Stimulated activated naive CD8-positive, alpha-beta T cell treated with anti-CD3 and anti-CD28 coated beads, Interleukin-15, amount 100 ng/mL, for 72 hours (primary cell): ENCODE measurements around the gene KIR2DL4.
"Not testable (repeated sequence)": the region's sequence is repeated elsewhere in the genome, so short reads cannot be mapped to it uniquely, and the experiment has no call there.

ENCODE experiments used
- ATAC-seq: fragments of 150-1000 bp; cut with Tn5 transposase; 2 replicates; pipeline ENCODE4 v1.10.0; 2021; ENCODE audit warnings: mild to moderate bottlenecking, moderate library complexity
- DNase-seq, 2 donors: peaks; one replicate each; pipeline ENCODE4 v3.0.0; 2021 to 2022
- H3K27ac Mint-ChIP-seq, 2 donors: one replicate each; pipeline ENCODE4 v1.8.0; 2022; ENCODE audit warnings: mild to moderate bottlenecking in 2 of 2, mixed read lengths in 2 of 2, moderate library complexity in 2 of 2
- H3K27me3 Mint-ChIP-seq: one replicate; pipeline ENCODE4 v1.8.0; 2022; ENCODE audit warnings: mixed read lengths
- H3K4me1 Mint-ChIP-seq: one replicate; pipeline ENCODE4 v1.8.0; 2022; ENCODE audit warnings: mild to moderate bottlenecking, mixed read lengths
- H3K4me3 Mint-ChIP-seq, 2 donors: one replicate each; pipeline ENCODE4 v1.8.0; 2022; ENCODE audit warnings: mild to moderate bottlenecking in 2 of 2, mixed read lengths in 2 of 2, moderate library complexity in 1 of 2
- H3K9me3 Mint-ChIP-seq, 2 donors: one replicate each; pipeline ENCODE4 v1.8.0; 2022; ENCODE audit warnings: mixed read lengths in 2 of 2

The KIR2DL4 gene

DNA sequence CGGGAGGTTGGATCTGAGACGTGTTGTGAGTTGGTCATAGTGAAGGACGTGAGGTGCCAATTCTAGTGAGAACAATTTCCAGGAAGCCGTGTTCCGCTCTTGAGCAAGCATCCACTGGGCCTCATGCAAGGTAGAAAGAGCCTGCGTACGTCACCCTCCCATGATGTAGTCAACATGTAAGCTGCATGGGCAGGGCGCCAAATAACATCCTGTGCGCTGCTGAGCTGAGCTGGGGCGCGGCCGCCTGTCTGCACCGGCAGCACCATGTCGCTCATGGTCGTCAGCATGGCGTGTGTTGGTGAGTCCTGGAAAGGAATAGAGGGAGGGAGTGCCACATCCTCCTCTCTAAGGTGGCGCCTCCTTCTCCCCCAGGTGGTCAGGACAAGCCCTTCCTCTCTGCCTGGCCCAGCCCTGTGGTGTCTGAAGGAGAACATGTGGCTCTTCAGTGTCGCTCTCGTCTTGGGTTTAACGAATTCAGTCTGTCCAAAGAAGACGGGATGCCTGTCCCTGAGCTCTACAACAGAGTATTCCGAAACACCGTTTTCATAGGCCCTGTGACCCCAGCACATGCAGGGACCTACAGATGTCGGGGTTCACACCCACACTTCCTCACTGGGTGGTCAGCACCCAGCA lies 17.2 kb upstream of the KIR2DL4 start:
- not testable (repeated sequence) for ATAC-seq, H3K4me3 Mint-ChIP-seq

DNA sequence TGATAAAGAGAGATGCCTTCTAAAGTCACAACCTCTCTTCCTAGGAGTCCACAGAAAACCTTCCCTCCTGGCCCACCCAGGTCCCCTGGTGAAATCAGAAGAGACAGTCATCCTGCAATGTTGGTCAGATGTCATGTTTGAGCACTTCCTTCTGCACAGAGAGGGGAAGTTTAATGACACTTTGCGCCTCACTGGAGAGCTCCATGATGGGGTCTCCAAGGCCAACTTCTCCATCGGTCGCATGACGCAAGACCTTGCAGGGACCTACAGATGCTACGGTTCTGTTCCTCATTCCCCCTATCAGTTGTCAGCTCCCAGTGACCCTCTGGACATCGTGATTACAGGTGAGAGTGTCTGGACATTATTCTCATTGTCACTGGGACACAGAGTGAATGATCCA lies 15.3 kb upstream of the KIR2DL4 start:
- not testable (repeated sequence) for H3K27ac Mint-ChIP-seq, ATAC-seq, H3K4me1 Mint-ChIP-seq, H3K4me3 Mint-ChIP-seq, DNase-seq, H3K9me3 Mint-ChIP-seq
- peaks cover 29% of the 10 kb centered on the region for H3K27me3 Mint-ChIP-seq

More for the DNA sequence above, 17.2 kb upstream of the KIR2DL4 start:
- not testable (repeated sequence) for H3K9me3 Mint-ChIP-seq, DNase-seq, H3K4me1 Mint-ChIP-seq, H3K27ac Mint-ChIP-seq
- peaks cover 29% of the 10 kb centered on the region for H3K27me3 Mint-ChIP-seq

DNA sequence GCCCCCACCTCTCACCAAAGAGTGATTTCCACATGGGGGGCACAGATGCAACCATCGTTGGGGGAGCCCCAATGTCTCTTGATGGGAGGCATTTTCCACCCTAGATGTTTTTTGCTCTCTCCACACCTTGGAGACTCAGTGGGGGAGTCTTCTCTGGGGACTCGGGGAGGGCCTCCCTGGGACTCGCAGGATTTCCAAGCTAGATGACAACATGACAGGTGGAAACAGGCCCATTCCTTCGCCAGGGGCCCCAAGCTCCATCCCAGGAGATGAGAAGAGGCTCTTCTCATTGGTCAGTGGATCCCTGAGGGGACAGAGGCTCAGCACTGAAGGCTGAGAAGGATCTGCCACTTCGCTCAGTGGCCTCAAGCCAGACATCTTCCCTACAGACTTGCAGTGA lies 12.7 kb upstream of the KIR2DL4 start:
- no peaks in the 10 kb centered on the region for H3K9me3 Mint-ChIP-seq
- ATAC-seq (no peak), DNase-seq (no peak)
- no peak overlapping the region for H3K4me3 Mint-ChIP-seq
- peaks cover 8% of the 10 kb centered on the region for H3K4me1 Mint-ChIP-seq
- no peak overlapping the region for H3K27ac Mint-ChIP-seq
- H3K27me3 Mint-ChIP-seq, result peaks cover 12% of the 10 kb centered on the region

DNA sequence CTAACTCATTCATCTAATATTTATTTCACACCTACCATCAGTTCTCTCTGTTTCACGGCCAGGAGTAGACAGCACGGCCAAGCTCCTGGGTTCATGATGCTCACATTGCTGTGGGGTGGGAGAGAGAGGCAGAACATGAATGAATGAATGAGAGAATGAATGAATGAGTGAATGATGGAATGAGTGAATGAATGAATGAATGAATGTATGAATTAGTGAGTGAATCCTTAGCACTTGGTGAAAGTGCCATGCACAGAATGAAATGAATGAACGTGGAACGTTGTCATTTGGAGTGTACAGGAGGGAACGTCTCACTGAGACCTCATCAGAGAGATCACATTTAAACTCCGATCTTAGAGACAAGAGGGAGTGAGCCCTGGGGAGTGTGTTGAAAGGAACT lies 11.9 kb upstream of the KIR2DL4 start:
- ATAC-seq (no peak), DNase-seq (no peak)
- H3K27ac Mint-ChIP-seq, result no peak overlapping the region
- H3K4me3 Mint-ChIP-seq, result no peak overlapping the region
- peaks cover 6% of the 10 kb centered on the region for H3K27me3 Mint-ChIP-seq
- H3K9me3 Mint-ChIP-seq, result no peaks in the 10 kb centered on the region
- H3K4me1 Mint-ChIP-seq, result peaks cover 8% of the 10 kb centered on the region

DNA sequence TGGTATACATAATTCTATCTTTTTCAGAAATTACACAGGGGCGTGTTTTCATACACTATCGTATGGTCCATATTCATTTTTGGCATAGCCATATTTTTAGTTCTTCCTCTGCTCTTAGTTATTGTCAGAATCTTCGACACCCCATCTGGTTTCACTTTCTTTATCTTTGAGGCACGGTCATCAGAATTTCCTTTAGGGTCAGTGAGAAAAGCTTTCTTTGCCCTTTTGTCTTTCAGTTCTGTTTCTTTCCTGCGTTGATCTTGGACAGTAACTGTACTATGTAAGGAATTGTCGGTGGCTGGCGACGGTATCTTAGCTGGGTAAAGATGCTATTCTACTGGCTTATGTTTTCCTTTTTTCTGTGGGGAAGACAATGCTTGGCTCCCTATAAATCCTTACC lies 10.6 kb upstream of the KIR2DL4 start:
- no peak for ATAC-seq
- Mint-ChIP-seq H3K4me3 (peak overlapping the region; percentile 61 to 81), H3K4me1 (peaks cover 8% of the 10 kb centered on the region), H3K27ac (peak overlapping the region; percentile 66 to 85), H3K27me3 (no peaks in the 10 kb centered on the region), H3K9me3 (no peaks in the 10 kb centered on the region)
- DNase-seq, result no peak

DNA sequence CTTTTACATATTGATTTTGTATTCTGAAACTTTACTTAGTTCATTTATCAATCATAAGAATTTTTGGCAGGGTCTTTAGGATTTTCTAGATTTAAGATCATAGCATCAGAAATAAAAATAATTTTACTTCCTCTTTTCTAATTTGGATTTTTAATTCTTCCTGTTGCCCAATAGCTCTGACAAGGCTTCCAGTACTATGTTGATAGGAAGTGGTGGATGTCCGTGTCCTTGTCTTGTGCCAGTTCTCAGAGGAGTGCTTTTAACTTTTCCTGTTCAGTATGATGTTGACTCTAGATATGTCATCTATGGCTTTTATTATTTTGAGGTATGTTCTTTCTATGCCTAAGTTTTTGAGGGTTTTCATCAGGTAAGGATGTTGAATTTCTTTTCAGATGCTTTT lies 7.7 kb upstream of the KIR2DL4 start:
- ATAC-seq (no peak), DNase-seq (no peak)
- peaks cover 8% of the 10 kb centered on the region for H3K4me1 Mint-ChIP-seq
- H3K27ac Mint-ChIP-seq, result no peak overlapping the region
- no peaks in the 10 kb centered on the region for H3K9me3 Mint-ChIP-seq
- H3K27me3 Mint-ChIP-seq, result no peaks in the 10 kb centered on the region
- H3K4me3 Mint-ChIP-seq, result no peak overlapping the region

DNA sequence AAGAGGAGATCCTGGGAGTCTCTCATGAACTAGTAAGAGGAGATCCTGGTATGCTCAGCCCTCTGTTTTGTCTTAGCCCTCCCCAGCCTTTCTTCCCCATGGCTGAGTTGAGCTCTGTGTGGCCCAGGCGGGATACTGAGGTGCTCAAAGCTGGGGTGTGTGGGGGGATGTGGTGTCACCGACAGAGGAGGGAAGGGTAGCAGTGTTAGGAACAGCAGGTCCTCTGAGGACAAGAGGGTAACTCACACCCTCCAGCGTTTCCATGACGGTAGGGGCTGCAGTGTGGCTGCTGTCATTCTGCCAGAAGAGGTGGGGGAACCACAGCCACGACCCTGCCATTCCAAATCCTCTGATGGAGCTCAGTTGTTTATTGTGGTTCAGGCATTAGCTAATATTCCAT lies 691 bp downstream of the KIR2DL4 start:
- Mint-ChIP-seq H3K27me3 (peaks cover 33% of the 10 kb centered on the region), H3K4me1 (no peaks in the 10 kb centered on the region), H3K4me3 (no peak overlapping the region), H3K9me3 (no peaks in the 10 kb centered on the region), H3K27ac (no peak overlapping the region)
- no peak for DNase-seq
- ATAC-seq, result no peak

DNA sequence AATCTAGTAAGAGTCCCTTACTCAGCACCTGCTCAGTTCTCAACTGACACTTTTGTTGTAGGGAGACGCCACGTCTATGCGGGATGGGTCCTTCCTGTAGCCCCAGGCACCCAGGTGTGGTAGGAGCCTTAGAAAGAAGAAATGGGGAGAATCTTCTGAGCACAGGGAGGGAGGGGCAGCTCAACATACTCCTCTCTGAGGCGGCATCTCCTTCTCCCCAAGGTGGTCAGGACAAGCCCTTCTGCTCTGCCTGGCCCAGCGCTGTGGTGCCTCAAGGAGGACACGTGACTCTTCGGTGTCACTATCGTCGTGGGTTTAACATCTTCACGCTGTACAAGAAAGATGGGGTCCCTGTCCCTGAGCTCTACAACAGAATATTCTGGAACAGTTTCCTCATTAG lies 1.2 kb downstream of the KIR2DL4 start:
- DNase-seq, result no peak
- H3K27me3 Mint-ChIP-seq, result peaks cover 37% of the 10 kb centered on the region
- no peaks in the 10 kb centered on the region for H3K4me1 Mint-ChIP-seq
- no peak overlapping the region for H3K4me3 Mint-ChIP-seq
- no peak overlapping the region for H3K27ac Mint-ChIP-seq
- H3K9me3 Mint-ChIP-seq, result no peaks in the 10 kb centered on the region
- ATAC-seq, result no peak

DNA sequence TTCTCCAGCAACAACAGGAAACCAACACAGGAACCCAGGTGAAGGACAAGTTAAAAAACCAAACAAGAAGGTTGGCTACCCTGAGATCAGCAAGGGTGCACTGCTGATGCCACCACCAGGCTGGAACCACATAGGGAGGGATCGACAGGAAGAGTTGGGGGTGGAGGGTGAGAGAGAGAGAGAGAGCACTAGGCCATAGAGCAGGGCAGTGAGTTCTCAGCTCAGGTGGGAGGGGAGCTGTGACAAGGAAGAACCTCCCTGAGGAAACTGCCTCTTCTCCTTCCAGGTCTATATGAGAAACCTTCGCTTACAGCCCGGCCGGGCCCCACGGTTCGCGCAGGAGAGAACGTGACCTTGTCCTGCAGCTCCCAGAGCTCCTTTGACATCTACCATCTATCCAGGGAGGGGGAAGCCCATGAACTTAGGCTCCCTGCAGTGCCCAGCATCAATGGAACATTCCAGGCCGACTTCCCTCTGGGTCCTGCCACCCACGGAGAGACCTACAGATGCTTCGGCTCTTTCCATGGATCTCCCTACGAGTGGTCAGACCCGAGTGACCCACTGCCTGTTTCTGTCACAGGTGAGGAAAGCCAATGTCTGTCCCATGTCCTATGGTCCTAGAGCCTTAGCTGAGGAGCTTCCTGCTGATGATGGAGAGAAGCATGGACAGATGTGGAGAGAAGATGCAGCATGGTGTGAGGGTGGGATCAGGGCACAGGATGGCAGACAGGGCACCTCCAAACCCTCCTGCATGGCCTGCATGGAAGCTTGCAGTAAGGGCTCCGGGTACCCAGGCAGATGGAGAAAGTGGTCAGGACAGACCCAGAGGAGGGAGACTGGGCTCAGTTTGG lies 2.5 kb downstream of the KIR2DL4 start:
- peaks cover 0 to 7% of the 10 kb centered on the region in 2 donors for H3K9me3 Mint-ChIP-seq
- no peak for DNase-seq
- no peak for ATAC-seq
- H3K27me3 Mint-ChIP-seq, result peaks cover 41% of the 10 kb centered on the region
- no peaks in the 10 kb centered on the region for H3K4me1 Mint-ChIP-seq
- H3K4me3 Mint-ChIP-seq, result no peak overlapping the region
- H3K27ac Mint-ChIP-seq, result no peak overlapping the region

DNA sequence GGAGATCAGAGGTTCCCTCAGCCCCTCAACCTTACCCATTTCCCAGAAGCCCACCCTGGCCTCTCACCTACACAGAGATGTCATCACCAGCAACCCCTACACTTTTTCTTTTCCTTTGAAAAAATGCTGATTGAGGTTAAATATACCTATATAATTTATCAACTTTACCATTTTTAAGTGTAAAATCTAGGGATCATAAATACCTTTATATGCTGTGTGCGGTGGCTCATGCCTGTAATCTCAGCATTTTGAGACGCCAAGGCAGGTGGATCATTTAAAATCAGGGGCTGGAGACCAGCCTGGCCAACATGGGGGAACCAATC lies 3.1 kb downstream of the KIR2DL4 start:
- H3K4me1 Mint-ChIP-seq, result no peaks in the 10 kb centered on the region
- peaks cover 0 to 7% of the 10 kb centered on the region in 2 donors for H3K9me3 Mint-ChIP-seq
- H3K4me3 Mint-ChIP-seq, result no peak overlapping the region
- ATAC-seq (no peak), DNase-seq (no peak)
- H3K27me3 Mint-ChIP-seq, result peaks cover 41% of the 10 kb centered on the region
- no peak overlapping the region for H3K27ac Mint-ChIP-seq

DNA sequence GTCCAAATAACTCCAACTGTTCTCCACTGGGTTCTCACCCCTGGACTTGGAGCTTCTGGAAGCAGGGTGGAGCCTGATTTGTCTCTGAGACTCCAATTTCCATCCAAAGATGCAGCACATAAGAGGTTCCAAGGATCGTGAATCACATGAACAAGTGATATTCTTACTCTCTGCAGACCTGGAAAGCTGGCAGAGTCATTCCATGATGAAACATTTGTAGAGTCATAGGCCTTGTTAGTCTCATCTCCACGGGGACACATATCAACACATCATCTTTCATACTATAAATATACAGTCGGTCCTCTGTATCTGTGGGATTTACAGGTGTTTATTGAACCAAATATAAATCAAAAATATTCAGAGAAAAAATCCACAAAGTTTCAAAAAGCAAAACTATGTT lies 11.2 kb downstream of the KIR2DL4 start:
- Mint-ChIP-seq H3K9me3 (peaks cover 0 to 19% of the 10 kb centered on the region in 2 donors), H3K27me3 (peaks cover 16% of the 10 kb centered on the region)
- H3K4me1 Mint-ChIP-seq, ATAC-seq, DNase-seq, H3K4me3 Mint-ChIP-seq, H3K27ac Mint-ChIP-seq: not testable (repeated sequence)

DNA sequence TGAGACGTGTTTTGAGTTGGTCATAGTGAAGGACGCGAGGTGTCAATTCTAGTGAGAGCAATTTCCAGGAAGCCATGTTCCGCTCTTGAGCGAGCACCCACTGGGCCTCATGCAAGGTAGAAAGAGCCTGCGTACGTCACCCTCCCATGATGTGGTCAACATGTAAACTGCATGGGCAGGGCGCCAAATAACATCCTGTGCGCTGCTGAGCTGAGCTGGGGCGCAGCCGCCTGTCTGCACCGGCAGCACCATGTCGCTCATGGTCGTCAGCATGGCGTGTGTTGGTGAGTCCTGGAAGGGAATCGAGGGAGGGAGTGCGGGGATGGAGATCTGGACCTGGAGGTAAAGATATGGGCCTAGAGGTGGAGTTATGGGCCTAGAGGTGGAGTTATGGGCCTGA lies 12.8 kb downstream of the KIR2DL4 start, which contains the start of gene KIR3DL1:
Gene KIR3DL1, plus strand, starts transcription at position 218 of the 400 bp plus-strand sequence.
- Mint-ChIP-seq H3K9me3 (peaks cover 0 to 12% of the 10 kb centered on the region in 2 donors), H3K27me3 (peaks cover 21% of the 10 kb centered on the region)
- H3K27ac Mint-ChIP-seq, ATAC-seq, H3K4me3 Mint-ChIP-seq, H3K4me1 Mint-ChIP-seq, DNase-seq: not testable (repeated sequence)

DNA sequence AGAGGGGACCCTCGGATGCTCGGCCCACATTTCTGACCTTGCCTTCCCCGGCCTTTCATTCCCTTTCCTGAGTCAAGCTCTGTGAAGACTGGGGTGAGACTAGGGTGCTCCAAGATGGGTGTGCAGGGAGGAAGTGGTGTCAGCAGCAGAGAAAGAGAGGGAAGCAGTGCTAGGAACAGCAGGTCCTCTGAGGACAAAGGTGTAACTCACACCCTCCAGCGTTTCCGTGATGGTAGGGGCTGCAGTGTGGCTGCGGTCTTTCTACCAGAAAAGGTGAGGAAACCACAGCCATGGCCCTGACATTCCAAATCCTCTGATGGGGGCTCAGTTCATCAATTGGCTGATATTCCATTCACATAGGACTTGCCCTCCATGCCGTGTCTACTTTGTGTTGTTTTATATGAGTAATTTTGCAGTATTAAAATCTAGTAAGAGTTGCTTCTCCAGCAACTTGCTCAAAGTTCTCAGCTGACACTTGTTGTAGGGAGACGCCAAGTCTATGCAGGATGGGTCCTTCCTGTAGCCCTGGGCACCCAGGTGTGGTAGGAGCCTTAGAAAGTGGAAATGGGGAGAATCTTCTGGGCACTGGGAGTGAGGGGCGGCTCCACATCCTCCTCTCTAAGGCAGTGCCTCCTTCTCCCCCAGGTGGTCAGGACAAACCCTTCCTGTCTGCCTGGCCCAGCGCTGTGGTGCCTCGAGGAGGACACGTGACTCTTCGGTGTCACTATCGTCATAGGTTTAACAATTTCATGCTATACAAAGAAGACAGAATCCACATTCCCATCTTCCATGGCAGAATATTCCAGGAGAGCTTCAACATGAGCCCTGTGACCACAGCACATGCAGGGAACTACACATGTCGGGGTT lies 14.5 kb downstream of the KIR2DL4 start:
- H3K27ac Mint-ChIP-seq, result no peak overlapping the region
- no peaks in the 10 kb centered on the region for H3K9me3 Mint-ChIP-seq
- H3K27me3 Mint-ChIP-seq, result peaks cover 24% of the 10 kb centered on the region
- no peak overlapping the region for H3K4me3 Mint-ChIP-seq
- DNase-seq (no peak), ATAC-seq (no peak)
- H3K4me1 Mint-ChIP-seq, result no peaks in the 10 kb centered on the region

DNA sequence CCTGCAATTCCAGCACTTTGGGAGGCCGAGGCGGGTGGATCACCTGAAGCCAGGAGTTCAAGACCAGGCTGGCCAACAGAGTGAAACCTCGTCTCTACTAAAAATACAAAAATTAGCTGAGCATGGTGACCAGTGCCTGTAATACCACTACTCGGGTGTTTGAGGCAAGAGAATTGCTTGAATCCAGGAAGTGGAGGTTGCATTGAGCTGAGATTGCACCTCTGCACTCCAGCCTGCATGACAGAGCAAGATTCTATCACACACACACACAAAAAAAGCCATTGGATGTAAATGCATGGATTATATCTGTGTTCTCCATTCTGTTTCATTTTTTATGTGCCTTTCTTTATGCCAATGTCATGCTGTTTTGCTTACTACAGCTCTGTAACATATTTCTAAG lies 21.0 kb downstream of the KIR2DL4 start:
- not testable (repeated sequence) for DNase-seq, ATAC-seq, H3K9me3 Mint-ChIP-seq, H3K4me3 Mint-ChIP-seq, H3K27ac Mint-ChIP-seq, H3K4me1 Mint-ChIP-seq
- H3K27me3 Mint-ChIP-seq, result peaks cover 38% of the 10 kb centered on the region

DNA sequence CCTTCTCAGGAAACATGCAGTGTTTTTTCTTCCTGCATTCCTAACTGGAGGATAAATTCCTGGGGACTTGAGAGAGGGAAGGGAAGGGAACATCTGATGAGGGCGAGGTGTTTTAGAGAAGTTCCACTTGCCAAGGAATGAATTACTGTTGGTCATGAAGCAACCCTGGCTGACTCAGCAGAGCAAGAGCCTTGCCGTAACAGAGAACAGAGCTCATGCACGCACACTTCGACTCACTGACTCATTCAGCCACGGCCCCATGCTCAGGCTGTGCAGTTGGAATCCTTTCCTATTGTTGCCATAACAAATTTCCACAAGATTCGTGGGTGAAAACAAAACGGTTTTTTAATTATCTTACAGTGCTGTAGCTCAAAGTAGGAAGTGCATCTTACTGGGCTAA lies 21.9 kb downstream of the KIR2DL4 start:
- H3K9me3 Mint-ChIP-seq, ATAC-seq, H3K4me1 Mint-ChIP-seq, H3K27ac Mint-ChIP-seq, DNase-seq, H3K4me3 Mint-ChIP-seq: not testable (repeated sequence)
- H3K27me3 Mint-ChIP-seq, result peaks cover 40% of the 10 kb centered on the region

DNA sequence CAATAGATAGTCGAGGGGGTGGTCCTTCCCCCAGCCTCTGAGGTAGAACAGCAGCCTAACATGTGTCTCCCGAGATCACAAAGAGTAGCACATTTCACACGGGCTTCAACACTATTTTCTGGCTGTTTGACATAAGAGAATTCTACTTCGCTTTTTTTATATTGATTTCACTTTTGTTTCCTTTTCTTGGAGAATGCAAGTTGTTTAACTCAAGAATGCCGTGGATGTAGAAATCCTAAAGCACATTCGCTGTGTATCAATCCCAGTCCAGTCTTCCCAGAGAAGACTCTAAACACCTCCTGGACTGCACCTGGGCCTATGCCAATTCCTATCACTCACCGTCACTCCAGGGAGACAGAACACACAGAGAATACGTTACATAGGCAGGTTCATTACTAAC lies 24.7 kb downstream of the KIR2DL4 start:
- DNase-seq, H3K4me3 Mint-ChIP-seq, H3K4me1 Mint-ChIP-seq, ATAC-seq, H3K9me3 Mint-ChIP-seq, H3K27ac Mint-ChIP-seq: not testable (repeated sequence)
- H3K27me3 Mint-ChIP-seq, result peaks cover 36% of the 10 kb centered on the region
